Keratinocyte (primary cell): ENCODE data around the gene SLC51A.

Source experiments
- EZH2 ChIP-seq: IDR thresholded peaks from one replicate; pipeline ENCODE4 v1.6.1; 2012; ENCODE audit warnings: inconsistent platforms, mild to moderate bottlenecking, low read length, moderate library complexity
- TF ChIP-seq, protein P1 (sequence below), 3 experiments: IDR thresholded peaks in 1 of 3; conservative IDR thresholded peaks in 1 of 3; optimal IDR thresholded peaks in 1 of 3; 2 replicates in 2 of 3; 3 replicates in 1 of 3; pipeline versions ENCODE3 to v1.5.1; 2011; ENCODE audit warnings: low read length in 3 of 3, mild to moderate bottlenecking in 3 of 3, moderate library complexity in 2 of 3, control low read depth in 1 of 3, inconsistent platforms in 1 of 3; ENCODE audit not compliant: insufficient read depth in 2 of 3; ENCODE audit errors: extremely low read depth in 1 of 3

DNA sequence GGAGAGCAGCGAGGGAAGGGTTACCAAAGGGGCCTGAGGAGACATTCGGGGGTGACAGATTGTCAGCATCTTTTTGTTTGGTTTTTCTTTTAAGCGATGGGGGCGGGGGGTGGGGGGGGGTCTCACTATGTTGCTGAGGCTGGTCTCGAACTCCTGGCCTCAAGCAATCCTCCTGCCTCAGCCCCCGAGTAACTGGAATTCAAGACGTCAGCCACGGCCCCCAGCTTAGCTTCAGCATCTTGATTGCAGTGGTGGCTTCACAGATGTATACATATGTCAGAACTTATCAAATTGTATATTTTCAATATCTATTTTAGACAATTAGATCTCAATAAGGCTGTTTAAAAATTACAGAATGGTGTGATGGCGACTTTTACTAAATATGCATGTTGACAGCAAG is 36.0 kb upstream of the SLC51A start:
- TF ChIP-seq EZH2: no peak
- TF ChIP-seq, protein P1, sequence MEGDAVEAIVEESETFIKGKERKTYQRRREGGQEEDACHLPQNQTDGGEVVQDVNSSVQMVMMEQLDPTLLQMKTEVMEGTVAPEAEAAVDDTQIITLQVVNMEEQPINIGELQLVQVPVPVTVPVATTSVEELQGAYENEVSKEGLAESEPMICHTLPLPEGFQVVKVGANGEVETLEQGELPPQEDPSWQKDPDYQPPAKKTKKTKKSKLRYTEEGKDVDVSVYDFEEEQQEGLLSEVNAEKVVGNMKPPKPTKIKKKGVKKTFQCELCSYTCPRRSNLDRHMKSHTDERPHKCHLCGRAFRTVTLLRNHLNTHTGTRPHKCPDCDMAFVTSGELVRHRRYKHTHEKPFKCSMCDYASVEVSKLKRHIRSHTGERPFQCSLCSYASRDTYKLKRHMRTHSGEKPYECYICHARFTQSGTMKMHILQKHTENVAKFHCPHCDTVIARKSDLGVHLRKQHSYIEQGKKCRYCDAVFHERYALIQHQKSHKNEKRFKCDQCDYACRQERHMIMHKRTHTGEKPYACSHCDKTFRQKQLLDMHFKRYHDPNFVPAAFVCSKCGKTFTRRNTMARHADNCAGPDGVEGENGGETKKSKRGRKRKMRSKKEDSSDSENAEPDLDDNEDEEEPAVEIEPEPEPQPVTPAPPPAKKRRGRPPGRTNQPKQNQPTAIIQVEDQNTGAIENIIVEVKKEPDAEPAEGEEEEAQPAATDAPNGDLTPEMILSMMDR (optimal IDR thresholded peaks at IDR 0.05 in 1 of 3, IDR thresholded peaks at IDR 0.05 in 1 of 3, conservative IDR thresholded peaks at IDR 0.05 in 1 of 3; ENCODE audit: extremely low read depth in 1 of 3, insufficient read depth in 2 of 3, low read length in 3 of 3): no peak
